Activated naive CD4-positive, alpha-beta T cell treated with anti-CD3 and anti-CD28 coated beads for 36 hours (primary cell): Measurements from ENCODE around the gene LMAN1L. TPM values are rescaled to one million over a fixed set of nuclear protein-coding genes. Genes with fewer than 3 reads are reported as not detected.
"Not testable (repeated sequence)": the region's sequence is repeated elsewhere in the genome, so short reads cannot be mapped to it uniquely, and the experiment has no call there.

Source experiments
- CTCF ChIA-PET: fragments of 350-600 bp; sonication (Branson Sonifier 250); formaldehyde crosslinking; loops from one replicate; lab custom pipeline; 2021; ENCODE audit warnings: antibody characterized with exemption; lab: Charles Lee
- DNase-seq: peaks from one replicate; pipeline ENCODE4 v3.0.0-alpha.2; 2020
- H3K27ac Mint-ChIP-seq: one replicate; pipeline ENCODE4 v1.8.0; 2021; ENCODE audit warnings: mild to moderate bottlenecking, mixed read lengths
- H3K27me3 Mint-ChIP-seq: one replicate; pipeline ENCODE4 v1.8.0; 2021; ENCODE audit warnings: low read depth, mixed read lengths
- H3K36me3 Mint-ChIP-seq: one replicate; pipeline ENCODE4 v1.8.0; 2021; ENCODE audit warnings: low read depth, mixed read lengths
- H3K4me1 Mint-ChIP-seq: one replicate; pipeline ENCODE4 v1.8.0; 2021; ENCODE audit warnings: low read depth, mixed read lengths
- H3K4me3 Mint-ChIP-seq: one replicate; pipeline ENCODE4 v1.8.0; 2021; ENCODE audit warnings: mild to moderate bottlenecking, moderate library complexity, mixed read lengths
- H3K9me3 Mint-ChIP-seq: one replicate; pipeline ENCODE4 v1.8.0; 2021; ENCODE audit warnings: mixed read lengths
- intact Hi-C: fragments of 100-400 bp; cut with micrococcal nuclease; formaldehyde crosslinking; loops from one replicate; pipeline ENCODE4 v1.15.1; 2023
- total RNA-seq, 2 experiments: library from RNA; stranded (reverse); gene quantifications; one replicate each; pipeline ENCODE4 v1.2.3, GENCODE V29; 2021

The LMAN1L gene
- total RNA-seq, 2 experiments from 2014 or later = not detected

DNA sequence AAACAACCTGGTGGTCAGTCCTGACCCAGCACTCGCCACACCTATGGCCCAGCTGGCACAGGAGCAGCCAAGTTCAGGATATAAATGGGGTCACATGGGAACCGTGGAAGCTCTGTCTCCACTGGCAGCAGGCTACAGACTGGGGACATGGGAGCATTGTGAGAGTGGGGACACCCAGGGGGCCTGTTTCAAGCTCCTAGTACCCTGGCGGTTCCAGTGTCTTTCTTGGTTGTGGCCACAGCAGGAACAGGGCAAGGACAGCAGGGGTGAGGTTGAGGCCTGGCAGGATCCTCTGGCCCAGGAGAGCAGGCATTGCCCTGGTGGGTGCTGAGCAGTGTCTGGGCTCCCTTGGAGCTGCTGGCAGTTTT is 28.8 kb upstream of the LMAN1L start:
- Mint-ChIP-seq H3K4me3 (peak overlapping the region; percentile 93), H3K27ac (peak overlapping the region; percentile 99), H3K27me3 (no peaks in the 10 kb centered on the region), H3K4me1 (peaks cover 41% of the 10 kb centered on the region), H3K36me3 (peaks cover 56% of the 10 kb centered on the region), H3K9me3 (no peaks in the 10 kb centered on the region)
- CTCF ChIA-PET = interaction anchor here (0.8 to 29.5 kb wide), 7 partner anchors 5 to 152 kb away, joined by 3 to 1193 read pairs (median 4); partner anchors contain the start of genes CSK and SCAMP2
- no peak for DNase-seq
- intact Hi-C loops = loop anchor here (10.0 kb wide), 1 partner anchor 841 kb away; the partner anchor contains the start of gene SNUPN

- H3K9me3 Mint-ChIP-seq = no peaks in the 10 kb centered on the region
- H3K36me3 Mint-ChIP-seq = peaks cover 63% of the 10 kb centered on the region
- H3K27me3 Mint-ChIP-seq = no peaks in the 10 kb centered on the region
- DNase-seq = no peak
- CTCF ChIA-PET = interaction anchor here (0.6 to 29.5 kb wide), 7 partner anchors 6 to 153 kb away, joined by 3 to 1193 read pairs (median 7); partner anchors contain the start of genes CSK and SCAMP2
- H3K27ac Mint-ChIP-seq = peak overlapping the region; percentile 99
- intact Hi-C loops = loop anchor here (5.0 to 10.0 kb wide), 4 partner anchors 242 to 840 kb away; partner anchors contain the start of genes ARID3B, C15orf39, PML and SNUPN
- peaks cover 41% of the 10 kb centered on the region for H3K4me1 Mint-ChIP-seq
- H3K4me3 Mint-ChIP-seq = peak overlapping the region; percentile 93
Observed at GRCh38 chr15:74784426-74785193, 28.0 kb upstream of the LMAN1L start.

DNA sequence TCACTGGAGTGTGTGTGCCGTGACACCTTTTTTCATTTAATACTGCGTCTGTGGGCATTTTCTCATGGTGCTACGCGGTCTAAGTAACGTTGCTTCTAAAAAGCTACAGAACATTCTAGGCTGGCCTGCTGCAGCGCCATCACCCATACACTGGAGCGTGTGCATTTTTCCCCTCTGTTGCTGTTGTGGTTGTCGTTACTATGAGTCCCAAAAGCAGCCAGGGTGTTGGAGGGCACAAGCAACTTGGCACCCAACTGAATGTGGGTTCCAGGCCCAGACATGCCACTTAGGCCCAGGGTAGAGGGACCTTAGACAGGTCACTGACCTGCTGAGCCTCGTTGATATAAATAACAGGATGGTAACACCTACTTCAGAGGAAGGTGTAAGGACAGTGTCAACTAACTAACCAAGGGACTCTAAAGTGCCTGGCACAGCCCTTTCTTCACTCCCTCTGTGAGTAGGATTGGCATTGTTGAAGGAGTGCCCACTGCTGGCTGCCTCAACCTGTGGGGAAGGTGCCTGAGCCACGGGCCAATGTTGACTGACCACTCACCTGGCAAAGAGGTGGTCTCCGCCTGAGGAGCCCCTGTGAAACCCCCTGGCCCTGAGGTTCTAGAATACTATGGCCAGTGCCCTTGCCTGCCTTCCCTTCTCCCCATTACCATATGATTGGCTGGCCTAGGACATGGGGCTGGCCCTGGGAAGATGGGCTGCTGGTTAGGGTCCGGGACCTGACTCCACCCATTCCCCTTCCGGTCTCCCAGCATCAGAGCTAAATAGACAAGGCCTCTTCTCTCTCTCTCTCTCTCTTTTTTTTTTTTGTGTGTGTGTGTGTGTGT is 27.2 kb upstream of the LMAN1L start:
- intact Hi-C loops = loop anchor here (2.0 to 10.0 kb wide), 5 partner anchors 243 to 839 kb away; partner anchors contain the start of genes ARID3B, C15orf39, PML and SNUPN
- peak overlapping the region; percentile 93 for H3K4me3 Mint-ChIP-seq
- no peaks in the 10 kb centered on the region for H3K27me3 Mint-ChIP-seq
- CTCF ChIA-PET = interaction anchor here (1.2 to 29.5 kb wide), 4 partner anchors 6 to 116 kb away, joined by 4 to 1193 read pairs (median 601); partner anchors contain the start of genes CSK and SCAMP2
- peak overlapping the region; percentile 99 for H3K27ac Mint-ChIP-seq
- peaks cover 66% of the 10 kb centered on the region for H3K36me3 Mint-ChIP-seq
- peaks cover 40% of the 10 kb centered on the region for H3K4me1 Mint-ChIP-seq
- no peaks in the 10 kb centered on the region for H3K9me3 Mint-ChIP-seq
- peak; percentile 80 for DNase-seq

DNA sequence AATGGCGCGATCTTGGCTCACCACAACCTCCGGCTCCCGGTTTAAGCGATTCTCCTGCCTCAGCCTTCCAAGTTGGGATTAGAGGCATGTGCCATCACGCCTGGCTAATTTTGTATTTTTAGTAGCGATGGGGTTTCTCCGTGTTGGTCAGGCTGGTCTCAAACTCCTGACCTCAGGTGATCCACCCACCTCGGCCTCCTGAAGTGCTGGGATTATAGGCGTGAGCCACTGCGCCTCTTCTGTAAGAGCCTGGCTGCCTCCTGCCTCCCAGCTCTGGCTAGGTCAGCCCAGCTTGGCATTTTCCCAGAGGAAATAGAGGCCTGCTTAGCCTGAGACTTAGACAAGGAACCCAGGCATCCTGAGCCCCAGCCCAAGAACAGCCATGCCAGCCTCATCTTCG is 26.6 kb upstream of the LMAN1L start:
- Mint-ChIP-seq H3K4me3 (peak overlapping the region; percentile 93), H3K4me1 (peaks cover 44% of the 10 kb centered on the region), H3K27ac (peak overlapping the region; percentile 99), H3K36me3 (peaks cover 64% of the 10 kb centered on the region)
- not testable (repeated sequence) for H3K27me3 Mint-ChIP-seq, DNase-seq, H3K9me3 Mint-ChIP-seq
- intact Hi-C loops = loop anchor here (2.0 to 10.0 kb wide), 5 partner anchors 244 to 839 kb away; partner anchors contain the start of genes ARID3B, C15orf39, PML and SNUPN
- CTCF ChIA-PET = interaction anchor here (1.3 to 29.5 kb wide), 3 partner anchors 5 to 150 kb away, joined by 3 to 1193 read pairs (median 1193); partner anchors contain the start of gene CSK

- Mint-ChIP-seq H3K4me3 (peak overlapping the region; percentile 93), H3K4me1 (peaks cover 47% of the 10 kb centered on the region), H3K9me3 (no peaks in the 10 kb centered on the region), H3K36me3 (peaks cover 68% of the 10 kb centered on the region), H3K27me3 (no peaks in the 10 kb centered on the region), H3K27ac (peak overlapping the region; percentile 99)
- intact Hi-C loops = loop anchor here (2.0 to 10.0 kb wide), 5 partner anchors 244 to 838 kb away; partner anchors contain the start of genes ARID3B, C15orf39, PML and SNUPN
- DNase-seq = peak; percentile 42
- CTCF ChIA-PET = interaction anchor here (1.0 to 29.5 kb wide), 8 partner anchors 5 to 170 kb away, joined by 3 to 1193 read pairs (median 6); partner anchors contain the start of genes CSK and ULK3
Observed at GRCh38 chr15:74786551-74787165, 26.0 kb upstream of the LMAN1L start.

- Mint-ChIP-seq H3K4me1 (peaks cover 55% of the 10 kb centered on the region), H3K36me3 (peaks cover 74% of the 10 kb centered on the region), H3K4me3 (peak overlapping the region; percentile 93), H3K9me3 (no peaks in the 10 kb centered on the region), H3K27me3 (no peaks in the 10 kb centered on the region), H3K27ac (peak overlapping the region; percentile 99)
- CTCF ChIA-PET = interaction anchor here (0.6 to 29.5 kb wide), 14 partner anchors 4 to 348 kb away, joined by 3 to 1193 read pairs (median 4); partner anchors contain the start of genes CPLX3, CSK and ULK3
- DNase-seq = peak; percentile 98
- intact Hi-C loops = loop anchor here (1.0 to 10.0 kb wide), 10 partner anchors 9 to 837 kb away; partner anchors contain the start of genes ARID3B, C15orf39, PML and SIN3A
Observed at GRCh38 chr15:74787251-74788041, 25.2 kb upstream of the LMAN1L start.

DNA sequence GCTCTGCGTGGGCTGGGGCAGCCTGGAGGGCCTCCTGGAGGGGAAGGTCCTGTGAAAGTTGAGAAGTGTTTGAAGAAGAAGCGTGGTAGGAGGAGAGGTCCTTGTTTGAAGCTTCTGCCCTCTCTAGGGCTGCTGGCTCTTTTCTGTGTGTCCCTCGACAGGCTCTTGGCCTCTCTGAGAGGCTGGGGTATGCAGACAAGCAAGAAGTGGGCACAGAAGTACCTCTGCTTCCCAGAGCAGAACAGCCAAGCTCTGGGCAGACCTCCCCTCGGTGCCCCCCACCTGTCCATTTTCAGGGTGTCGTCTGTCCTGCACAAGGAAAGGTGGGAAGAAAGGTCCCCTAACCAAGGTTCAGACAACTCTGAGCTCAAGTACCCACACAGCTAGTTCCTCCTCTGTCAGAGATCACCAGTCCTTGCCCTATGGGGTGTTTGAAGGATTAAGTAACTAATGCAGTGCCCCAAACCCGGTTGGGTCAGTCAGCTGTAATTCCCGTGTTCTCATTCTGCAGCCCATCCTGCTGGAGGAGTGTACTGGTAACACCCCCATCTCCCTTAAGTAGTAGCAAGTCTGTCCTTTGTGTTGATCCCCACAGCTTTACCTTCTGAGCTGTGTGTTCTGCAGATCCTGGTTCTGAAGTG is 24.5 kb upstream of the LMAN1L start:
- intact Hi-C loops = loop anchor here (1.0 to 10.0 kb wide), 9 partner anchors 8 to 837 kb away; partner anchors contain the start of genes ARID3B, C15orf39, PML and SIN3A
- CTCF ChIA-PET = interaction anchor here (0.6 to 29.5 kb wide), 12 partner anchors 3 to 348 kb away, joined by 3 to 1193 read pairs (median 4); partner anchors contain the start of genes CPLX3, CSK and ULK3
- no peaks in the 10 kb centered on the region for H3K9me3 Mint-ChIP-seq
- no peak for DNase-seq
- H3K4me3 Mint-ChIP-seq = peak overlapping the region; percentile 93
- peak overlapping the region; percentile 99 for H3K27ac Mint-ChIP-seq
- H3K36me3 Mint-ChIP-seq = peaks cover 67% of the 10 kb centered on the region
- peaks cover 62% of the 10 kb centered on the region for H3K4me1 Mint-ChIP-seq
- H3K27me3 Mint-ChIP-seq = no peaks in the 10 kb centered on the region

DNA sequence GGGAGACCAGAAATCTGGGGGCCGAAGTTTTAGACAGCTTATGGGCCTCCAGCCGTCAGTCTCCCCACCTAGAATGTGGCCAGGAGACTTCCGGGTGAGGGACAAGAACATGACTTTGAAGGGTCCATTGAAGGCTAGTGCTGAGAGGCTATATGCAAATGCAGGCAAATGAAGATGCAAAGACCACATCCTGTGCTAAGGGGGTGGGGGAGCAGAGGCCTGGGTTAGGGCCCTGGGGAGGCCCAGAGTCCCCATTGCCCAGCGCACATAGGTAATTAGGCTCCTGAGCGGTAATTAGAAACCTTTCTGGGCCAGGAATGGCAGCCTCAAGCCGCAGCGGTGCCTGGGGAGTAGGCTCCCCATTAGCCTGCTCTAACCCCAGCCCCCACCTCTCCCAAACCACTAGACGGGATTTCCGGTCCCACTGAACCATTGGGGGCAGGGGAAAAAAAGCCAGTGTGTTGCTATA is 23.9 kb upstream of the LMAN1L start:
- H3K27ac Mint-ChIP-seq = peak overlapping the region; percentile 99
- peaks cover 62% of the 10 kb centered on the region for H3K36me3 Mint-ChIP-seq
- H3K9me3 Mint-ChIP-seq = no peaks in the 10 kb centered on the region
- H3K27me3 Mint-ChIP-seq = no peaks in the 10 kb centered on the region
- H3K4me3 Mint-ChIP-seq = peak overlapping the region; percentile 93
- peaks cover 67% of the 10 kb centered on the region for H3K4me1 Mint-ChIP-seq
- CTCF ChIA-PET = interaction anchor here (1.0 to 29.5 kb wide), 7 partner anchors 3 to 349 kb away, joined by 3 to 1193 read pairs (median 8); partner anchors contain the start of genes CPLX3, CSK and ULK3
- intact Hi-C loops = loop anchor here (1.0 to 10.0 kb wide), 9 partner anchors 8 to 836 kb away; partner anchors contain the start of genes ARID3B, C15orf39, PML and SIN3A
- DNase-seq = peak; percentile 85

- DNase-seq = peak; percentile 52
- H3K36me3 Mint-ChIP-seq = peaks cover 57% of the 10 kb centered on the region
- H3K27me3 Mint-ChIP-seq = no peaks in the 10 kb centered on the region
- peak overlapping the region; percentile 93 for H3K4me3 Mint-ChIP-seq
- peak overlapping the region; percentile 99 for H3K27ac Mint-ChIP-seq
- H3K4me1 Mint-ChIP-seq = peaks cover 69% of the 10 kb centered on the region
- intact Hi-C loops = loop anchor here (2.0 to 10.0 kb wide), 5 partner anchors 247 to 836 kb away; partner anchors contain the start of genes ARID3B, C15orf39, PML and SIN3A
- CTCF ChIA-PET = interaction anchor here (26.8 to 29.5 kb wide), 2 partner anchors 2 to 11 kb away, joined by 1193 read pairs; partner anchors contain the start of gene CSK
- H3K9me3 Mint-ChIP-seq = no peaks in the 10 kb centered on the region
Observed at GRCh38 chr15:74789171-74789631, 23.4 kb upstream of the LMAN1L start.
